ENCODE results near the gene CHRM1.
"Not testable (repeated sequence)": the region's sequence is repeated elsewhere in the genome, so short reads cannot be mapped to it uniquely, and the experiment has no call there.

Gene CHRM1

DNA sequence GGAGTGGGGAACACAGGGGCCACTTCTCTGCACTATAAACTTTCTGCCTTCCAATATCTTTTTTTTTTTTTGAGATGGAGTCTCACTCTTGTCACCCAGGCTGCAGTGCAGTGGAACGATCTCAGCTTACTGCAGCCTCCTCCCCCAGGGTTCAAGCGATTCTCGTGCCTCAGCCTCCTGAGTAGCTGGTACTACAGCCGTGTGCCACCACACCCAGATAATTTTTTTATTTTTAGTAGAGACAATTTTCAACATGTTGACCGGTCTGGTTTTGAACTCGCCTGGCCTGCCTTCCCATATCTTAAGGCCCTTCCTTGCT is 38.8 kb downstream of the CHRM1 start:
- H3K27ac Mint-ChIP-seq: peak overlapping the region; percentile 100
- no peak for DNase-seq (ENCODE audit: low spot score)
- H3K36me3 Mint-ChIP-seq (ENCODE audit: low read depth): peaks cover 59% of the 10 kb centered on the region
- H3K9me3 Mint-ChIP-seq: no peaks in the 10 kb centered on the region
- H3K4me3 Mint-ChIP-seq: peak overlapping the region; percentile 95
- H3K4me1 Mint-ChIP-seq (ENCODE audit: low read depth): peaks cover 53% of the 10 kb centered on the region
- H3K27me3 Mint-ChIP-seq (ENCODE audit: low read depth): no peaks in the 10 kb centered on the region

DNA sequence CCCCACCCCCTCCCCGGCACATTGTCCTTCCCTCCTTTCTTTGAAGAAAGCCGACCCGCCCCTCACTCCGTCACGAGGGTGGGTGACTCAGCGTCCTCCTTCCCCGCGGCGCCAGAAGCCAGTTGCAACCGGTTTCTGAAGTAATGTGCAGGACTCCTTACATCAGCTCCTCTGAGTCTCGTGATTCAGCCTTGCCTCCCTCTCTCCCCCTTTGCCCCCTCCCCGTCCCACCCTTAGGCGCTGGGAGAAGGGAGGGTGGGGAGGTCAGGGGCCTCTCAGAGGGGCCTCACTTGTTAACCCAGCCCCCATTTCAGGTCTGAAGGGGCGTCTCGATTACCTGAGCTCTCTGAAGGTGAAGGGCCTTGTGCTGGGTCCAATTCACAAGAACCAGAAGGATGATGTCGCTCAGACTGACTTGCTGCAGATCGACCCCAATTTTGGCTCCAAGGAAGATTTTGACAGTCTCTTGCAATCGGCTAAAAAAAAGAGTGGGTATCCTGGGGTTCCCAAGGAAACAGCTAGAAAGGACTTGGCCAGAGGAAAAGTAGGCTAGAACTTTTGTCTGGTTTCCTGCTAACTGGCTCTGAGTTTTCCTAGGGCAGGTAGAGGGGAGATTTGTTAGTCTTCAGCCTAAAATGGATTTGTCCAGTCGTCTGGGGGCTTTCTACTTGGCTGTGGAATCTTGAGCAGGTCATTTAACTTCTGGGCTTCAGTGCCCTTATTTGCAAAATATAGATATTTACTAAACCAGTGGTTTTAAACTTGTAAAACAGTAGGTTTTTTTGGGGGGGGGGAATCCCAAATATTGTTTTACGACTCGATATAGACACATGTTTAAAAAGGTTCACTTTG is 39.4 kb downstream of the CHRM1 start:
- H3K27me3 Mint-ChIP-seq (ENCODE audit: low read depth): no peaks in the 10 kb centered on the region
- DNase-seq (ENCODE audit: low spot score): peak; percentile 93
- H3K4me3 Mint-ChIP-seq: peak overlapping the region; percentile 95
- H3K9me3 Mint-ChIP-seq: no peaks in the 10 kb centered on the region
- H3K36me3 Mint-ChIP-seq (ENCODE audit: low read depth): peaks cover 58% of the 10 kb centered on the region
- peaks cover 50% of the 10 kb centered on the region for H3K4me1 Mint-ChIP-seq (ENCODE audit: low read depth)
- H3K27ac Mint-ChIP-seq: peak overlapping the region; percentile 100

DNA sequence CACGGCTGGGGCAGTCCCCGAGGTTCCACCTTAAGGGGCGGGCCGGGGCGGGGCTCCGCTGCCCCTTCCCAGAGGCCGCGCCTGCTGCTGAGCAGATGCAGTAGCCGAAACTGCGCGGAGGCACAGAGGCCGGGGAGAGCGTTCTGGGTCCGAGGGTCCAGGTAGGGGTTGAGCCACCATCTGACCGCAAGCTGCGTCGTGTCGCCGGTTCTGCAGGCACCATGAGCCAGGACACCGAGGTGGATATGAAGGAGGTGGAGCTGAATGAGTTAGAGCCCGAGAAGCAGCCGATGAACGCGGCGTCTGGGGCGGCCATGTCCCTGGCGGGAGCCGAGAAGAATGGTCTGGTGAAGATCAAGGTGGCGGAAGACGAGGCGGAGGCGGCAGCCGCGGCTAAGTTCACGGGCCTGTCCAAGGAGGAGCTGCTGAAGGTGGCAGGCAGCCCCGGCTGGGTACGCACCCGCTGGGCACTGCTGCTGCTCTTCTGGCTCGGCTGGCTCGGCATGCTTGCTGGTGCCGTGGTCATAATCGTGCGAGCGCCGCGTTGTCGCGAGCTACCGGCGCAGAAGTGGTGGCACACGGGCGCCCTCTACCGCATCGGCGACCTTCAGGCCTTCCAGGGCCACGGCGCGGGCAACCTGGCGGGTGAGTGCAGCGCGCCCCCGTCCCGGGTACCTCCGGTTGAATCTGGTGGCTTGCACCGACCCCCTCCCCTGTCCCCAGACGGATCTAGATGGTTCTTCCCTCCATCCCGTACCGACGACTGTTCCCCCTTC is 40.2 kb downstream of the CHRM1 start, which contains the start of gene SLC3A2:
Gene SLC3A2, plus strand, starts transcription at position 94 of the 776 bp plus-strand sequence. Its CDS starts 128 bp downstream, at position 222.
- Mint-ChIP-seq H3K27ac (peak within 1 kb of the TSS; percentile 100), H3K4me1 (ENCODE audit: low read depth) (peaks cover 49% of the 10 kb centered on the region), H3K9me3 (no peaks in the 10 kb centered on the region), H3K27me3 (ENCODE audit: low read depth) (no peaks in the 10 kb centered on the region), H3K4me3 (peak within 1 kb of the TSS; percentile 95), H3K36me3 (ENCODE audit: low read depth) (peaks cover 52% of the 10 kb centered on the region)
- DNase-seq (ENCODE audit: low spot score): peak; percentile 88

DNA sequence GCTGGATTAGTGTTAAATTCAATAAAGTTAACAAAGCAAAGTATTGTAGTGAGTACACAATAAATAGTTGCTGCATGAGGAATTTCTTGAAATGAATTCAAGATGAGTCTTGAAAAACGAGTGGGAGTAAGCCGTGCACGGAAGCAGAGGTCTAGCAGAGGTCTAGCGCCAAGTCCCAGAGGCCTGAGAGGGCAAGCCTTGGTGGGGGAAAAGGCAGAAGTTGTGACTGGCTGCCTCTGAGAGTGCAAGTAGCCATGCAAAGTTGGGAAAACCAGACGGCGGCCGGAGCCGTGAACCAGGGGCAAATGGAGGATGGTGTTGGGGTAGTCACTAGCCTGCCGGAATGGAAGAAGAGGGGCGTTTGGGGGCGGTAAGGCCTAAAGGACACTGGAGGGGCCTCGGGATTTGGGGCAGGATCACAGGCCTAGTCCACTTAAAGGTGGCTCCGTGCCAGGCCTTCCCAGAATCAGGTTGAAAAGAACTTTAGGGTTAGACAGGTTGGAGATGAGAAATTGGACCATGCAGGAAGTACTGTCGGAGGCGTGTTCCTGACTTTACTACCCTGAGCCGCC is 40.8 kb downstream of the CHRM1 start:
- peaks cover 45% of the 10 kb centered on the region for H3K36me3 Mint-ChIP-seq (ENCODE audit: low read depth)
- peak overlapping the region; percentile 100 for H3K27ac Mint-ChIP-seq
- H3K4me1 Mint-ChIP-seq (ENCODE audit: low read depth): peaks cover 44% of the 10 kb centered on the region
- H3K9me3 Mint-ChIP-seq: no peaks in the 10 kb centered on the region
- H3K27me3 Mint-ChIP-seq (ENCODE audit: low read depth): no peaks in the 10 kb centered on the region
- peak; percentile 63 for DNase-seq (ENCODE audit: low spot score)
- peak overlapping the region; percentile 95 for H3K4me3 Mint-ChIP-seq

DNA sequence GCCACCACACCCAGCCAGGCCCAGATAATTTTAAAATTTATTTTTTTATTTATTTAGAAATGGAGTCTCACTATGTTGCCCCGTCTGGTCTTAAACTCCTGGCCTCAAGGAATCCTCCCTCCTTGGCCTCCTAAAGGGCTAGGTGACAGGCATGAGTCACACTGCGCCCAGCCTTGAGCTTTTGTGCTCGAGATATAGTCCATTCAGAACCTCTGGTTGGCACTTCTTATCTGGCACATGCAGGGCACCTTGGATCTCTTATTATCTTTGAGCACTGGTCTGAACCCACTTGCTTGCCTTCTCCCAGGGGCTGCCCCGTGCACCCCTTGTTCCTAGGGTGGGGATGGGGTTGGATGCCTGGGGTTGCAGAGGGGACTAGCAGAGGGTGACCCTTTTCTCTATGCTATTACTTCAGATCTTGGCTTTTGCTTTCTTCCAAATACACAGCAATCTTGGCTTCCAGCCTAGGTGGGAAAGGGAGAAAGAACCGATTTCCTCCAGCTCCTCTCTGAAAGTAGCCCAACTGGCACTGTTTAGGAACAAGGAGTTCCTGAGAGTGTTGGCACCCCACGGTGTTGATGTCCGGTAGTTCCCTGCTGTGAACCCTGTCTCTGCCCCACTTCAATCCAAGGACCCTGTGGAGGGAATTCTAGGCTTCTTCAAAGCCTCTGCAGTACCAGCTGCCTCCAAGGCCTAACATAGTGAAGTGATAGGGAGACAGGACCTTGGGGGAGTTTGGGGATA is 41.8 kb downstream of the CHRM1 start:
- Mint-ChIP-seq H3K36me3 (ENCODE audit: low read depth) (peaks cover 38% of the 10 kb centered on the region), H3K9me3 (no peaks in the 10 kb centered on the region), H3K4me1 (ENCODE audit: low read depth) (peaks cover 40% of the 10 kb centered on the region), H3K4me3 (peak overlapping the region; percentile 95), H3K27ac (peak overlapping the region; percentile 68), H3K27me3 (ENCODE audit: low read depth) (no peaks in the 10 kb centered on the region)
- DNase-seq (ENCODE audit: low spot score): no peak

DNA sequence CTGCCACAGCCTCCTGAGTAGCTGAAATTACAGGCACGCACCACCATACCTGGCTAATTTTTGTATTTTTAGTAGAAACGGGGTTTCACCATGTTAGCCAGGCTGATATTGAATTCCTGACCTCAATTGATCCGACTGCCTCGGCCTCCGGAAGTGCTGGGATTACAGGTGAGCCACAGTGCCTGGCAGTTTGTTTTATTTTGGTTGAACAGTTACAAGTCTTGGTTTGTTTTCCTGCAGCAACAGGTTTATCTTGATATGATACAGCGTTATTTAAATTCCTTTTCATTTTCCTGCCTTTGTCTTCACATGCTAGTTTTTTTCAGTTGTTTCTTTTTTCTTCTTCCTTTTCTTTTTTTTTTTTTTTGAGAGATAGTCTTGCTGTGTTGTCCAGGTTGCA is 44.5 kb downstream of the CHRM1 start:
- no peak for DNase-seq (ENCODE audit: low spot score)
- H3K27me3 Mint-ChIP-seq (ENCODE audit: low read depth): no peaks in the 10 kb centered on the region
- H3K4me1 Mint-ChIP-seq (ENCODE audit: low read depth): peaks cover 16% of the 10 kb centered on the region
- H3K36me3 Mint-ChIP-seq (ENCODE audit: low read depth): peaks cover 14% of the 10 kb centered on the region
- H3K27ac Mint-ChIP-seq: no peak overlapping the region
- no peaks in the 10 kb centered on the region for H3K9me3 Mint-ChIP-seq
- H3K4me3 Mint-ChIP-seq: no peak overlapping the region

DNA sequence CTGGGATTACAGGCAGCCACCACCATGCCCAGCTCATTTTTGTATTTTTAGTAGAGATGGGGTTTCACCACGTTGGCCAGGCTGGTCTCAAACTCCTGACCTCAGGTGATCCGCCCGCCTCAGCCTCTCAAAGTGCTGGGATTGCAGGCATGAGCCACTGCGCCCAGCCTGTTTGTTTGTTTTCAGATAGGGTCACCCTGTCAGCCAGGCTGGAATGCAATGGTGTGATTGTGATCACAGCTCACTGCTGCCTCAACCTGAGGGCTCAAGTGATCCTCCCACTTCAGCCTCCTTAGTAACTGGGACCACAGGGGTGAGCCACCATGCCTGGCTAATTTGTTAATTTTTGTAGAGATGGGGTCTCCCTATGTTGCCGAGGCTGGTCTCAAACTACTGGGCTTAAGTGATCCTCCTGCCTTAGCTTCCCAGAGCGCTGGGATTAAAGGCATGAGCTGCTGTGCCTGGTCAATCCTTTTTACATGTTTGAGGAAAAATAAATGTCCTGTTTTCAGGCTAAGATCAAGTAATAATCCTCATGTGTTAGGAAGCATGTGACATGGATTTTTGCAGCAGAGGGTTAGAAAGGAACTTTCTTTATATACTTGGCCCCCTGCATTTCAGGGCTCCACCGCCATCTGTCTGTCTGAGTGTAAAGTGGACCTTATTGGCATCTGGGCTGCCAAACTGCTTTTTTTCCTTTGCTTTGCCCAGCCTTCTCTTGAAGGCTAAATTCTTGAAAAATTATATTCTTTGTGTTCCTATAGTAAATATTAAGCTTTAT is 45.3 kb downstream of the CHRM1 start:
- Mint-ChIP-seq H3K9me3 (no peaks in the 10 kb centered on the region), H3K4me1 (ENCODE audit: low read depth) (peaks cover 14% of the 10 kb centered on the region), H3K27me3 (ENCODE audit: low read depth) (no peaks in the 10 kb centered on the region), H3K36me3 (ENCODE audit: low read depth) (peaks cover 12% of the 10 kb centered on the region), H3K27ac (no peak overlapping the region), H3K4me3 (no peak overlapping the region)
- DNase-seq (ENCODE audit: low spot score): no peak

DNA sequence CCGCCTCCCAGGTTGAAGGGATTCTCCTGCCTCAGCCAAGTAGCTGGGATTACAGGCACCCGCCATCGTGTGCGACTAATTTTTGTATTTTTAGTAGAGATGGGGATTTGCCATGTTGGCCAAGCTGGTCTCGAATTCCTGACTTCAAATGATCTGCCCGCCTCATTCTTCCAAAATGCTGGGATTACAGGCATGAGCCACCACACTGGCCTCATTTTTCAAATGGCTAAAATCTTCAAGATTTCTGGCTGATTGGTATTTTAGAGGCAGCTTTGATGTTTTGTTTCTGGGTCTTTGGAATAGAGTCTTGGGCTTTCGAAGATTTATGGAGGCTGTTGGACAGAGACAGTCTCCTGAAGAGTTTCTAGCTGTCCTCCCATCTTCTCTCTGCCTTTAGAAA is 46.3 kb downstream of the CHRM1 start:
- Mint-ChIP-seq H3K27me3 (ENCODE audit: low read depth) (no peaks in the 10 kb centered on the region), H3K36me3 (ENCODE audit: low read depth) (peaks cover 10% of the 10 kb centered on the region), H3K9me3 (no peaks in the 10 kb centered on the region), H3K4me1 (ENCODE audit: low read depth) (peaks cover 7% of the 10 kb centered on the region), H3K27ac (no peak overlapping the region), H3K4me3 (no peak overlapping the region)
- no peak for DNase-seq (ENCODE audit: low spot score)

DNA sequence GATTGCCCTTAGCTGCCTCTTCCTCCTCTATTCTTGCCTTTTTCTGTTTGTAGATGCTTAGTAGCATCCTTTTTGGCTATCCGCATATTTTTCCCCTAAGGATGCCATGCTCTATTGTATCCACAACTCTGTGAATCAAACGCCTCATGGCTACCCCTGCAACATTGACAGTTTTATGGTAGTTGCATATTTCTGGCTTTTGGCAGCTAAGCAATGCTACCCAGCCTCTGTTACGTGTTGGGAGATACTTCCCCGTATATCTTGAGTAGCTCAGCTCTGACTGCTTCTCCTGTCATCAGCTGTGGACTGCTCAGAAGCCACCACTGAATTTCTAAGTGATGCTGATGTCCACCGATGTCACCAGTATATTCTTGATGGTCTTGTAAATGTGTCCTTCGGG is 55.5 kb downstream of the CHRM1 start:
- H3K36me3 Mint-ChIP-seq (ENCODE audit: low read depth): peaks cover under 1% of the 10 kb centered on the region
- no peaks in the 10 kb centered on the region for H3K9me3 Mint-ChIP-seq
- H3K27me3 Mint-ChIP-seq (ENCODE audit: low read depth): no peaks in the 10 kb centered on the region
- DNase-seq (ENCODE audit: low spot score): no peak
- H3K4me3 Mint-ChIP-seq: no peak overlapping the region
- H3K27ac Mint-ChIP-seq: peak overlapping the region; percentile 17
- H3K4me1 Mint-ChIP-seq (ENCODE audit: low read depth): peaks cover 27% of the 10 kb centered on the region

DNA sequence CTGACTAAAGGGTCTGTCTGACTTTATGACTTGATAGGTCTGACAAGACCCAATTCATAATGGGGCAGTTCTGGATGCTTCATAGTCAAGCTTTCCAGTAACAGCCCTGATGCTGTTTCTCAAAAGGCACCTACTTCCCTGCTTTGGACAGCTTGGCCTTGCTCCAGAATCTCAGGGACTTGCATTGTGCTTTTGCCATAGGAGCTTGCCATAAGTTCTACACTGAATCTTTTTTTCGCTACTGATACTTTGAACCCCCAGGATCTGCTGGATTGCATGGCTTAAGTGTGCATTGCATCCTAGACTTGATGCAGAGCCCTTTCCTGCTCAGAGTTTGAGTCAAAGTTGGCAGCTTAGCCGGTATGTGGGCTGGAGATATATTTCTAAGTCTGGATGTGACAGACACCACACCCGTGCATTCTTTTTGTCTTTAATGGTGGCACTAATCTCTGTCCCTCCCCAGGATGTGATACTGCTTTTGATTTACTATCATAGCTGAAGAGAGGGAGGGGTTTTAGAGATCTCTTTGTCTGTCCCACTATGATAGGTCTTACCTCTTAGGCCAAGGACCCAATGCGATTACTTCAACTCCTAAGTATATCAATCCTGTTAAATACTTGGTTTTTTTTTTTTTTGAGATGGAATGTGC is 57.4 kb downstream of the CHRM1 start:
- H3K27ac Mint-ChIP-seq: no peak overlapping the region
- peaks cover 6% of the 10 kb centered on the region for H3K36me3 Mint-ChIP-seq (ENCODE audit: low read depth)
- no peaks in the 10 kb centered on the region for H3K9me3 Mint-ChIP-seq
- H3K27me3 Mint-ChIP-seq (ENCODE audit: low read depth): no peaks in the 10 kb centered on the region
- H3K4me3 Mint-ChIP-seq: no peak overlapping the region
- DNase-seq (ENCODE audit: low spot score): no peak
- H3K4me1 Mint-ChIP-seq (ENCODE audit: low read depth): peaks cover 40% of the 10 kb centered on the region

DNA sequence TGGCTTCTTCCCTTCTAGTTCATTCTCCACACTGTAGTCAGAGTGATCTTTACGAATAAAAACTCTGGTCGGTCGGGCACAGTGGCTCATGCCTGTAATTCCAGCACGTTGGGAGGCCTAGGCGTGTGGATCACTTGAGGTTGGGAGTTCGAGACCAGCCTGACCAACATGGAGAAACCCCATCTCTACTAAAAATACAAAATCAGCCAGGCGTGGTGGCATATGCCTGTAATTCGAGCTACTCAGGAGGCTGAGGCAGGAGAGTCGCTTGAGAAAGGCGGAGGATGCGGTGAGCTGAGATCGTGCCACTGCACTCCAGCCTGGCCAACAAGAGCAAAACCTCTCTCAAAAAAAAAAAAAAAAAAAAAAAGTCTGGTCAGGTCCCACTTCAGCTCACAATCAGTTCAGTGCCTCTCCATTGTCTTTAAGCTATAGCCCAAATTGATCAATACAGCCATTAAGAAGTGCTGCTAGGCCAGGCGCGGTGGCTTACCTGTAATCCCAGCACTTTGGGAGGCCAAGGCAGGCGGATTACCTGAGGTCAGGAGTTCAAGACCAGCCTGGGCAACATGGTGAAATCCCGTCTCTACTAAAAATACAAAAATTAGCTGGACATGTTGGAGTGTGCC is 59.5 kb downstream of the CHRM1 start:
- not testable (repeated sequence) for H3K27me3 Mint-ChIP-seq (ENCODE audit: low read depth); DNase-seq (ENCODE audit: low spot score); H3K9me3 Mint-ChIP-seq; H3K4me3 Mint-ChIP-seq
- Mint-ChIP-seq H3K4me1 (ENCODE audit: low read depth) (peaks cover 54% of the 10 kb centered on the region), H3K27ac (peak overlapping the region; percentile 69), H3K36me3 (ENCODE audit: low read depth) (peaks cover 11% of the 10 kb centered on the region)

DNA sequence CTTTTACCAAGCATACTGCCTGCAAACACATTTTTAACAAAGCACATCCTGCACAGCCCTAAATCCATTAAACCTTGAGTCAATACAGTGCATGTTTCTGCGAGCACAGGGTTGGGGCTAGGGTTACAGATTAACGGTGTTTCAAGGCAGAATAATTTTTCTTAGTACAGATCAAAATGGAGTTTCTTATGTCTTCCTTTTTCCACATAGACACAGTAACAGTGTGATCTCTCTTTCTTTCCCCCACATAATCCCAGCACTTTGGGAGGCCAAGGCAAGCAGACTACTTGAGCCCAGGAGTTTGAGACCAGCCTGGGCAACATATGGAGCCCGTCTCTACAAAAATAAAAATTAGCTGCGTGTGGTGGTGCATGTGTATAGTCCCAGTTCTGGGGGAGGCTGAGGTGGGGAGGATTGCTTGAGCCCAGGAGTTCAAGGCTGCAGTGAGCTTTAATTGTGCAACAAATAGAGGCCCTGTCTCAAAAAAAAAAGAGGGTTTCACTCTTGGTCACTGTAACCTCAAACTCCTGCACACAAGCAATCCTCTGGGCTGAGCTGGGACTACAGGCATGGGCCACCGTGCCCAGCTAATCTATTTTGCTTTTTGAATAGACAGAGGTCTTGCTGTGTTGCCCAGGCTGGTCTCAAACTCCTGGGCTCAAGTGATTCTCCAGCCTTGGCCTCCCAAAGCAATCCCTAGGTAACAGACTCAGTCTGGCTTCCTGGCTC is 60.2 kb downstream of the CHRM1 start:
- Mint-ChIP-seq H3K36me3 (ENCODE audit: low read depth) (peaks cover 12% of the 10 kb centered on the region), H3K9me3 (no peaks in the 10 kb centered on the region), H3K27ac (peak overlapping the region; percentile 69), H3K4me3 (no peak overlapping the region), H3K27me3 (ENCODE audit: low read depth) (no peaks in the 10 kb centered on the region), H3K4me1 (ENCODE audit: low read depth) (peaks cover 55% of the 10 kb centered on the region)
- no peak for DNase-seq (ENCODE audit: low spot score)

All from T-helper 2 cell treated with Interferon-gamma antibody and Interleukin-4, amounts not matched to agents 5 μg/mL and 100 μg/mL, for 36 hours (primary cell).